GM19372 (cell line): ENCODE results near the gene KRTAP5-5.
"Not testable (repeated sequence)": the region's sequence is repeated elsewhere in the genome, so short reads cannot be mapped to it uniquely, and the experiment has no call there.

Experiments
- ATAC-seq: cut with Tn5 transposase; IDR thresholded peaks from one replicate; pipeline ENCODE4 v1.9.1; 2021; ENCODE audit warnings: mild to moderate bottlenecking, low read depth, moderate library complexity; ENCODE audit not compliant: unreplicated experiment

KRTAP5-5 gene

DNA sequence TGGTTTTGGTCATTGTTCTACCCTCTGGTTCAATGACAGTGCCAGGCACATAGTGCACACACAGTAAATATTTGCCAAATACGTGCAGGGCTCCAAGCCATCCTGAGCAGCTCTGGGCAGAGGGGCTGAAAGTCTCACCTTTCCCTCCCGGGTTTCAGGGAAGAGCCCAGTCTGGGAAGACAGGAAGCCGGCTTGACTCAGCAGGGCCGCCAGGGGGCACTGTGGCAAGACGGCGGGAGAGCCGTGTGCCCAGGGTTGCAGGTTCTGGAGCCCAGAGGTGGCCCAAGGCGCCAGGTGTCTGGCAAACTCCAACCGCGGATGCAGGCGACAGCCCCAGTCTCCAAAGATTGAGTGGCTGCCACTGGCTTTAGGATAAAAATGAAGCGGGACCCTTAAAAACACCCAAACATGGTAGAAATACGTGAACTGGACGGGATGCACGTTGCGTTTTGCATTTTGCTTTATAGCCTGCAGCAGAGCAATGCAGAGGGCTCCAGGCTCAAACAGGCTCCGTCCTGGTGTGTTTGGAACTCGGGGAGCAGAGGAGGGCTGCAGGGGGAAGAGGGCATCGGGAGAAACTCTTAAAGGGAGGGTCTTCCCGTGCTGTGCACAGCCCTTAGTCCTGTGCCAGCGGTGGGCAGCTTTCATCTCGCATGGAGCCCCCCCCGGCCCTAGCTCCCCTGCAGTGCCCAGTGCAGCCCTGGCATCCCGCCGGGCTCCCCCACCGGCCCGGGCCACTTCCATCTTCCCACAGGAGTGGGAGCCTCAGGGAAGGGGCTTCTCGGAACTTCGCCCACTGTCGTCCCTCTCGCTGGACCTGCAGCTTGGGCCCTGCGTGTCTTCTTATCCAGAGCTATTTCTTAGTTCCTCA is 10.7 kb downstream of the KRTAP5-5 start:
- no peak for ATAC-seq

DNA sequence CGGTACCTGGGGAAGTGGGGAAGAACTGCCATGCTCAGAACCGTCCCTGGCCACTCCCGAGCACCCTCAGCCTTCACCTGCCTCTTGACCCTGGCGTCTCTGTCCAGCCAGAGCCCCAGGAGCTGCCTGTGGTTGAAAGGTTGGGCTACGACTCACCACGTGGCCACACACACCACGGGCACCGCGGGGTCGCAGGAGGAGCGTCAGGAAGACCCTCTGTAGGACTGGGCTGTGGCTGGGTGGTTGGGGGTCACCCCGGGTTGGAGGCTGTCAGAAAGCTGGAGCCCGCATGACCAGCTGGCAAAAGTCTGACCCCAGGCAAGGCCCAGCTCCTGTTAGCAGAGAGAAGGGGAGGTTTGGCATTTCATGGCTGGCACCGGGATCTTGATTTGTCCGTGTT is 11.5 kb downstream of the KRTAP5-5 start:
- no peak for ATAC-seq

DNA sequence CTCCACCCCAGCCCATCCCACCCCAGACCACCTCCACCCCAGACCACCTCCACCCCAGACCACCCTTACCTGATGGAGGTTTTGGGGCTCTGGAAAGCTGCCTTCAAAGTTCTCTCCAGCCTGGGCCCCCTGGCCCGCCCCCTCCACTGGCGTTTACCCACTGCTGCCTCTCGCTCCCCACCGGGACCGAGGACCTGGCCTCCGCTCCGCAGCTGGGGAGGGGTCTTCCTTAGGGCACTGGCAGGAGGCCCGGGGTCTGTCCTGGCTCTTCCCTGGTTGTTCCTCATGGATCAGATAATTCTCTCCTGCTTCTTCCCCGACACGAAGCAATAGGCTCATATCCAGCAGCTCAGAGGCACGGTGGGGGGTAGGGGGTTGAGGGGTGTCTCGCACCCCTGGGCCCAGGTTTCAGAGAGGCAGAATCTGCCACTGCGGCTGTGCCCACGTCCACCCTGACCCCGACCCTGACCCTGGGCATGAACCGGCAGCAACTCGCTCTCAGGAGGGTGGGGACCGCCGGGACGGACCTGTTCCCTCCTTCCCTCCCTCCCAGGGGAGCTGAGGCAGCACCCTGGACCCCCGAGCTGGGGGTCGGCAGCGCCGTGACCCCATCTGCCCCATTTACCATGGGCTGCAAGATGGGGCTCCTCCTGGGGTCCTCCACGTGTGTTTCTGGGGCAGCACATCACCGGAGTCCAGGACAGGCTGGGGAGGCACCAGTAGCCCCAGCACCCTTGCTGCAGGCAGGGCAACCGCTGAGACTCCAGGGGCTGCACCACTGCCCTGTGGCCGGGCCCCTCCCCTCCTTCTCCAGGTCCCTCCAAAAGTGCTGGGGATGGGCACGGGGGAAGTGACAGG is 12.9 kb downstream of the KRTAP5-5 start:
- ATAC-seq: no peak

DNA sequence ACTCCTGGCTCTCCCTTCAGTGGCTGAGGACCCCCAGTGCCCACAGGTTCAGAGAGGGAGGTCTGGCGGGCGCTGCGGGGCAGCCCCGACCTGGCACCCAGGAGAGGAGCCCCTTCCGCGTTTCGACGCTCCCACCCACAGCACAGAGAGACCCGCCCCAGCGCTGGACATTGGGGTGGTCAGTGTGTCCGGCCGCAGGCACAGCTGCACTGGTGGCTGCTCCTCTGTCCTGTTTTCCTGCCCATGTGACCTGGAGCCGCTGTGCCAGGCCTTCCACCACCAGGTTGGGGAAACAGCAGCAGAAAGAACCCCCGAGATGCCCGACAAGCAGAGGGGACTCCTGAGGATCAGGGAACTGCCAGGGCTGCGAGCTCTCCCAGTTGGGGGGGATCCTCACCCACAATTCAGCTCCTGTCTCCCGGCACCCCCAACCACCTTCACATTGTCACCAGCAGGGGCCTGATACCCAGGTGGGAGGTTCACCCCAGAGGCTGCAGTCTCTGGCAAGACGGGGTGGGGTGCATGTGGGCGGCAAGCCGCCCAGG is 13.6 kb downstream of the KRTAP5-5 start:
- ATAC-seq: no peak

DNA sequence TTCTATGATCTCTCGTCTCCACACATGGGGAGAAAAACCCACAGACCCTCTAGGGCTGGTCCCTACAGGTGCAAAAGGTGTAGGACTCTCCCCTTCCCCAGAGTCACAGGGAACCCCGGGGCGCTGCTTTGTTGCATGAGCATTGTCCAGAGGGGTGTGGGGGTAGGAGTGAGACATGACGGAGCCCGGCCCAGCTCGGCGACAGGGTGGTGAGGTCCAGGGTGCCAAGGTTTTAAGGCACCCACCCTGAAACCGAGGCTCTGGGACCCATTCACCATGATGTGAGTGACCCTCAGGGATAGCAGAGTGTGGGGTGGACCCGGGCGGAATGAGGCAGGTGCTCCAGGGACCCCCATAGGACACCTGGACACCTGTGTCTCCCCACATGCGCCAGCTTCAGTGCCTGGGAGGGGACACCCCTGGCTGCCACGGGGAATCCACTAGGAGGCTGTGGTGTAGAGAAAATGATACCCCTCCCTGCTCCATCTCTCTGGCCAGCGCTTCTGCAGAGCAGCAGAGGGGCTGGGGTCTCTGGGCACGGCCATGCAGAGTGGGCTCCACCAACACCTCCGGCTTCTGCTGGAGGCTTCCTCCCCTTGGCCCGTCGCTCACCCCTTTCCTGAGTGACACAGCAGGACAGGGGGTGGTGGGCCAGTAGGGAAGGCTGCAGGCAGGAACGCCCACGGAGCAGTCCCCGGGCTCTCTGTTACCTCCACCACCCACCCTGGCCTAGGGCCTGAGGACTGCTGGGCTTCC is 15.2 kb downstream of the KRTAP5-5 start:
- no peak for ATAC-seq

DNA sequence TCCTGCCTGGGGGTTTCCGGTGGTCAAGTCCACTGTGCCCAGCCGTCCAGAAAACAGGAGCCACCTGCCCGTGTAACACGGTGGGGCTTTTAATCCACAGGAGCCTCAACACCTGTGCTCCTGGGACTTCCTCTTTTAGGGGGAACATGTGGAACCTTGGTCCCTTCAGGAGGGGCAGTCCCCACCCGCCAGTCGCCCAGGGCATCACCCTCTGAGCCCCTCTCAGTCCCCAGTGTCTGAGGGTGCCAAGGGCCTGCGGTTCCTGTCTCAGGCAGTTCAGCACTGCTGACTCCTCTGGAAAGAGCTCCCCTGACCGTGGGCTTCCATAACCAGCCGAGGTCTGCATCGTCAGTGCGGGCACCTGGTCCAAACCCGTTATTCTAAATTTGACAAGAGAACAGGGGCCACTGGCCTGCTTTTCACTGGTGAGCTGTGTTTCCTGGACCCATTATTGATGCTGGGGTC is 15.8 kb downstream of the KRTAP5-5 start:
- no peak for ATAC-seq

DNA sequence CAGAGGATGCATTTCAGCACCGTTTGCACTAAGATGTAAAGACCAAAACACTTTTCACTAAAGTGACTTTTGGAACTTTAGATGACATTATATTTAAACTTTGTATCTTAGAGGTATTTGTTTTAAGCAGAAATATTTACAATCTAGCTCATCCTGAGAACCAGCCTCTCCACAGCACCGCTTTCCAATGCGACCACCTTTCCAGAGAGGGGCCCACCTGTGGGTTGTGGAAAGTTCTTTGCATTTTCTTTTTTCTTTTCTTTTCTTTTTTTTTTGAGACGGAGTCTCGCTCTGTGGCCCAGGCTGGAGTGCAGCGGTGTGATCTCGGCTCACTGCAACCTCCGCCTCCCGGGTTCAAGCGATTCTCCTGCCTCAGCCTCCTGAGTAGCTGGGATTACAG is 17.0 kb downstream of the KRTAP5-5 start:
- not testable (repeated sequence) for ATAC-seq

DNA sequence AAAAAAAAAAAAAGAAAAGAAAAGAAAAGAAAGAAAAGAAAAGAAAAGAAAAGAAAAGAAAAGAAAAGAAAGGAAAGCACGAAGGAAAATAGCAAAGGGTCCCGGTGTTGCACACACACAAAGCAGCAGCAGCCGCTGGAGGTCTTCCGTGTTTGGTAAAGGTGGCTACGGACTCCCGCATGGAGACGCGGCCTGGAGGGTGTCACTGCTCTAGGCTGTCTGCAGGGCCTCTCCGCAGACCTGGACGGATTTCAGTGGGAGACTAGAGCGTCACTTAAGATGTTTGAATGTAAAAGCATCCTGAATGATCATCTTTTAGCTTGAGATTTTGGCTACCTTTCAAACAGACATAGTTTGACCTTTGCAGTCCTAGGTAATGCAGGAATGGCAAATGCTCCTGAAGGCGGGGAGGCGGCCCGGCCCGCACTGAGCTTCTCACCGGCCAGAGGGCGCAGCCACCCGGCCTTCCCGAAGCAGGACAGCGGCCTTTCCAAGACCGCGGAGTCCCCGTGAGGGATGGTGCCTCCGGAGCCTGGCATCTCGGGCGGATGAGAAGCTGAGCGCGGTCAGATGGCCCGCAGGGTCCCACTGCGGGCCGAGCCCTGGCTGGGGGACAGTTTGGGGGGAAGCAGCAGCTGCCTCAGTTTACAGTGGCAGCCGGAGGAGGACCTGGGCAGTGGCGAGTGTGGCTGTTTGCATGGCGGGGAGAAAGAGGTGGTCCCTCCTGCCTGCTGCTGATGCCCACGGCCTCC is 18.5 kb downstream of the KRTAP5-5 start:
- ATAC-seq: no peak

DNA sequence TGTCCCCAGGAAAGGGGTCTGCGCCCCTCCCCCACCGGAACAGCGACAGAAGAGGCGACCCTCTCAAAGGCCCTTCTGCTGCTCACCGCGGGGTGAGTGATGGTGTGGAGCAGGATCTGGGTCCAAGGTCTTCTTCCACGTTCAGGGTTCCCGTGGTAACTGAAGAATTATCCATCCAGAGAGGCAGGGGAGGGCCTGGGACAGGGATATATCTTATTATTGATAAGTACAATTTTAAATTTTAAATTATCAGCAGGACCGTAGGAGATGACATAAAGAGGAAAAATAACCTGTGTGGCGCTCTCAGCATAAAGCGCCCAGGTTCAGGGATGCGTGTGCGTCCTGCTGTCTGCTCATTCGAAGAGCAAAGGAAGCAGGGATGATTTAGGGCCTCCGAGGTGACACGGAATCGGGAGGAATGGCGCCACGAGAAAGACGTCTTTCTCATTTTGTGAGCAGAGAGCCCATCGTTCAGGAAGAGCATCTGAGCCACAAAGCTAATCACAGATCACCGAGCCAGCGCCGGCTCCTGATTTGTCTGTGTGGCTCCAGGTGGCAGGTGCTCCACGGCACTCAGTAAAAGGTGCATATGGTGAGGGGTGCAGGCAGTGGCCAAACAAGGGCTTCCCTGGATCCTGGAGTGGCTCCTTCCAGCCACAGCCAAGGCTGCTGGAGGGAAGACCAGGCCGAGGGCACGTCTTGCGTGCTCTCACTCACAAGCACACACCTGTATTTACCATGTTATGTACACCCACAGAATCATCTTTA is 19.3 kb downstream of the KRTAP5-5 start:
- no peak for ATAC-seq

DNA sequence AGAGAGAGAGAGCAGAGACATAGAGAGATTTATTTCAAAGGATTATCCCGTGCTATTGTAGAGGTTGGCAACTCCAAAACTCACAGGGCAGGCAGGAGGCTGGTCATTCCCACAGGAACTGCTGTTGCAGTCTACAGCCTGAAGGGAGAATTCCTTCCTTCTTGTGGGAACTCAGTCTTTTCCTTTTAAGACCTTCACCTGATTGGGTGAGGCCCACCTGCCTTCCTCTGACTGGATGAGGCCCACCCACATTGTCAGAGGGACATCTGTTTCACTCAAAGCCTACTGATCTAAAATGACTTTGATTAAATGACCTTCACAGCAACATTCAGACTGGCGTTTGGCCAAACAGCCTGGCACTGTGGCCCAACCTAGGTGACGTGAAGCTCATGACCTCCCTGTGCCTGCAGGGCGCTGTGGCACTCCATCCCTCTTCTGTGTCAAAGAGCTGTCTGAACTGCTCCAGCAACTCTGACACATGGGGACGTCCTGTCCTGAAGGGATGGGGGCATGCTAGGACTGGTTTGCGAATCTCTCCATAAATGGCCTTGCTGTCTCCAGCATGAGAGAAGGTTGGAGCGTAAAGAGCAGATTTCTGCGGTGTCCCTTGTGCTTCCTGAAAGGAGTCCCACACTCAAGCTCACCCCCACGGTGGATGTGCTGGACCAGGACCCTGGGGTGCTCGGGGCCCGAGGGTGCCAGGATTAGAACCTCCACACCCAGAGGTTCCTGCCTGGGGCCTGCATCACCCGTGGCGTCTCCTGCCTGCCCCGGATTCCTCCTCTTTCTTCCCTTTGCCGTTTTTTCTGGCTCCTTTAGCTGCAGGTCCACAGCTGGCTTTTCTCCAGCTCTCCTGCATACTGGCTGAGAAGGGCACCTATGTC is 20.7 kb downstream of the KRTAP5-5 start:
- ATAC-seq: no peak

DNA sequence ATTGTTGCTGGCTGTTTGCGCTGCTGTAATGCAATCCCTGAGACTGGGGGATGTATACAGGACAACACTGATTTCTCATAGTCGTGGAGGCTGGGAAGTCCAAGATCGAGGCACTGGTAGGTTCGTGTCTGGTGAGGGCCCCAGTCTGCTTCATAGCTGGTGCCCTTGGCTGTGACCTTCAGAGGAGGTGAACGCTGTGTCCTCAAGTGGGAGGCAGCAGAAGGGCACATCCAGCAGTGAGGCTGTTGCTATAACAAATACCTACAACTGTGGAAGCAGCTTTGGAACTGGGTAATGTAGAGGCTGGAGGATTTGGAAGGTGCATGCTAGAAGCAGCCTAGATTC is 21.3 kb downstream of the KRTAP5-5 start:
- ATAC-seq: no peak

DNA sequence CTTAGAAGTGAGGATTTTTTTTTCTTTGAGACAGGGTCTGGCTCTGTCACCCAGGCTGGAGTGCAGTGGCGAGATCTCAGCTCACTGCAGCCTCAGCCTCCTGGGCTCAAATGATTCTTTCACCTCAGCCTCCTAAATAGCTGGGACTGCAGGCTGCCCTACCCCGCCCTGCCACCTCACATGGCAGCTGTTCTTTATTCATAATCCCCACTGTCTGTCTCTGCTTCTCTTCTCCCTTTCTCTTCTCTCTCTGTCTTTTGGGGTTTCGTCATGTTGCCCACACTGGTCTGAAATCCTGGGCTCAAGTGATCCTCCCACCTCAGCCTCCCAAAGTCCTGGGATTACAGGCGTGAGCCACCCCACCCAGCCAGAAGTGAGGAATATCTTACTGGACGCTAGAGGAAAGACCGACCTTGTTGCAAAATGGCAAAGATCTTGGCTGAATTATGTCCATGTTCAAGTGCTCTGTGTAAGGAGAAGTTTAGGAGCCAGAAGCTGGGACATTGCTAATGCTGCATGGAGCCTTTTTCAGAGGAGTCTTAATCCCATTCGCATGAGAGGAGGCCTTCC is 21.9 kb downstream of the KRTAP5-5 start:
- ATAC-seq: no peak

DNA sequence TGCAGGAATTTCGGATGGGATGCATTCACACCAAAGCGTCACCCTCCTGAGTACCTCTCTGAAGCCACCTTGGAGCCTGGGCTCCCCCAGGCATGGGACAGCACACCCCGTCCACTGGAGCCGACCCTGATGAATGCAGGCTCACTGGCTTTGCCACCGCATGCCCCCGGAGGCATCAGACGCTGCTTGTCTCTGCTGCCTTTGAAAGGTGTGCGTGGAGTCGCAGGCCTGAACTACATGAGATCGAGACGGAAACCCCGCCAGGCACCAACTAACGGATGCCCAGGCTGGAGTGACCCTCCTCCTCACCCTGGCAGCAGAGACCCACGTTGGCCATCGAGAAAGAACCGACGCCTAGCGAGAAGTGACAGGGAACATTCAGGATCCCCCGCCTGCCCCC is 22.5 kb downstream of the KRTAP5-5 start:
- no peak for ATAC-seq

DNA sequence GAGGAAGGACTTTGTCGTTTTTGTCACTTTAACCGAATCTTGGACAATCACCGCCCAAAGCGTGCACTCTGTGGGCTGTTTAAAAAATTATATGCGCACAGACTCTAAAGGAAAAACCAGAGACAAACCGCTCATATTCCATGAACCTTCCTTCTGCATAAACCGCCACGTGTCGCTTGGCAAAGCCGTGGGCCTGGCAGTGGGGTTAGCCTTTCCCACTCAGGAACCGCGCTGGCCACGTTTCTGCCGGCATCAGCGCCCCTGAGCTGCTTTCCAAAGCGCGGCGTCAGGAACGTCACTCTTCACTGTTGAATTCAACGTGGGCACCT is 22.8 kb downstream of the KRTAP5-5 start:
- ATAC-seq: no peak

DNA sequence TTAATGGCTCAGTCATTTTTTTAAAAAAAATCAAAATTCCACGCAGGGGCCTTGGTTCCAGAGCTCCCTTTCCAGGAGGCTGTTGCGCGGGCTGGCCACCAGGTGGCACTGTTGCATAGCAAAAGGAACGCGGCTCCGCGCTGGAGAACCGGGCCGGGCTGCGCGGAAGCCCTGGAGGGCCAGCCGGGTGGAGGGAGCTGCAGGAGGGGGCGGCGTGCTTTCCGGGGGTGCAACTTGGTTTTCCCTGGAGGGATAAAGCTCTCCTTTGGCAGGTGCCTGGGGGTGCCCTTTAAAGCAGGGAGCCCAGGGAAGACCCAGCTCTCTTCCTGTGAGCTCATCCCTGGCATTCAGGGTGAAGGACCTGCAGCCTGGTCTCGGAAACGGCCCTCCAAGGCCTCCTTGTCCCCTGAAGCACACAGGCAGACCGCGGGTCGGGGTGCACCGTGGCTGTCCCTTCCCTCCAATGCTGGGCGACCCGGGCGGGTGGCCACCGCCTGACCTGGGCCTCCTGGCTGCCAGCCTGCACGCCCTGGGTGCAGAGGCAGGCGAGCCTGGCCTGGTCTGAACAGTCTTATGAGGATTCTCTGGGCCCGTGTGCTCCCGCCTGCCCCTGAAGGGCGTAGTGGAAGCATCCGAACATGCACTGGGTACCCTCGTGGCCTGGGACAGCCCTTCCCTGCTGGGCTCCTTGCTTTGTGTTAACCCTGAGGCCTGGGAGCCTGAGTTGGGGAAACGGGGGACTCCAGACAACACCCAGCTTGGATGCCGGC is 23.4 kb downstream of the KRTAP5-5 start:
- ATAC-seq: no peak

DNA sequence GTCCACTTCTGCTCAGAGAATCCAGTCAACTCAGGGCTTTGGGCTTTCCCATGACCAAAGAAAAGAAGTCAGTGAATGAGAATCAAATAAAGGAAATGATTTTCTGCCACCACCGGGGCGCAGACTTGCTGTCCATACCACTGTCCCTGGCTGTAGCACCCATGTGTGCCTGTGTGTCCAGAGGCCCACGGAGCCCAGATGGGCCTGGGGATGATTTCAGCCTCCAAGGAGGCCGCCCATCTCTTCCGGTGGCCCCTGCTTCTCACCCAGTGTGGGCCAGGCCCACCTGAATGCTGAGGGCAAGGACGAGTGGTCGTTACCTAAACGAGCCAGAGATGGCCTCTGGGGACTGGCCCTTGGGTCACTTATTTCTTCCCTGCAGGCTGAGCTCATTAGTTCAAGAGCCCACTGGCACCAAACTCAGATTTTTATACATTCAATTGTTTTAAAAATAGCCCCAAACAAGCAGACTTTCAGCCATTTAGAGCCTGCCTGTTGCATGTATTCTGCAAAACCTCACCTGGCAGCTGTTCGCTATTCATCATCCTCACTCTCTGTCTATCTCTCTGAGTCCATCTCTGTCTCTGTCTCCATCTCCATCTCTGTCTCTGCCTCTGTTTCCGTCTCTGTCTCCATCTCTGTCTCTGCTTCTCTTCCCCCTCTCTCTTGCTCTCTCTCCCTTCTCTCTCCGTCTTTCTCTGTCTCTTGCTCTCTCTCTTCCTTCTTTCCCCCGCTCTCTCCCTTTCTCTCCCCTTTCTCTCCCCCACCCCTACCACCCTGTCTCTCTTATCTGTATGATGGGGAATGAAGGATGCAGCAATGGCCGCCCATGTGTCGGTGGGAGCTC is 24.2 kb downstream of the KRTAP5-5 start:
- no peak for ATAC-seq
